Activated CD4-positive, alpha-beta memory T cell treated with anti-CD3 and anti-CD28 coated beads for 36 hours (primary cell): ENCODE data around the gene ENOX2. TPM values are rescaled to one million over a fixed set of nuclear protein-coding genes. Genes with fewer than 3 reads are reported as not detected.

Source experiments
- CTCF ChIA-PET: fragments of 350-600 bp; sonication (Branson Sonifier 250); formaldehyde crosslinking; loops from one replicate; lab custom pipeline; 2021; ENCODE audit warnings: antibody characterized with exemption, inconsistent platforms; lab: Charles Lee
- POLR2A ChIA-PET: fragments of 350-600 bp; sonication (Branson Sonifier 250); formaldehyde crosslinking; loops from one replicate; lab custom pipeline; 2021; ENCODE audit warnings: antibody characterized with exemption; lab: Charles Lee
- DNase-seq: peaks from one replicate; pipeline ENCODE4 v3.0.0-alpha.2; 2020
- H3K27ac Mint-ChIP-seq: one replicate; pipeline ENCODE4 v1.8.0; 2021; ENCODE audit warnings: mixed read lengths
- H3K27me3 Mint-ChIP-seq: one replicate; pipeline ENCODE4 v1.8.0; 2021; ENCODE audit warnings: mixed read lengths
- H3K36me3 Mint-ChIP-seq: one replicate; pipeline ENCODE4 v1.8.0; 2021; ENCODE audit warnings: mixed read lengths
- H3K4me1 Mint-ChIP-seq: one replicate; pipeline ENCODE4 v1.8.0; 2021; ENCODE audit warnings: low read depth, mixed read lengths
- H3K4me3 Mint-ChIP-seq: one replicate; pipeline ENCODE4 v1.8.0; 2021; ENCODE audit warnings: mild to moderate bottlenecking, mixed read lengths
- H3K9me3 Mint-ChIP-seq: one replicate; pipeline ENCODE4 v1.8.0; 2021; ENCODE audit warnings: mixed read lengths
- intact Hi-C: fragments of 100-400 bp; cut with micrococcal nuclease; formaldehyde crosslinking; loops from one replicate; pipeline ENCODE4 v1.15.1; 2023
- total RNA-seq, 2 experiments: library from RNA; stranded (reverse); gene quantifications; one replicate each; pipeline ENCODE4 v1.2.3, GENCODE V29; 2021

Gene ENOX2
- total RNA-seq, 2 experiments from 2014 or later = 12.3 to 13.3 TPM

DNA sequence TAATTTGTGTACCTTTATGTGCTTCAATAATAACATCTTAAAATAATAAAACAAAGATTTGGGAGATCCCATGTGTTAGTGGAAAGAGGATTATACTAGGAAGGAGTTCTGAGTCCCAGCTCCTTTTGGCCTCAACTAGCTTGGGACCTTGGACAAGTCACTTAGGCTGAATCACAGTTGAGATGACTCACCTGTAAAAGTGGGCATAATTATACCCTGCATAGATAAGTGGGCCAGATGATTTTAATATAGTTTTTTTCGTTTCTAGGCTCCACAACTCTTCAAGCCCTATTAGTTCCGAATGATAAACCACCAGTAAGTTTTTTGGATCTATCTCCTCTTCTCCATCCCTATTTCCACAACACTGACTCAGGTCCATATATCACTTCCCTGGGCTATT lies 131.8 kb downstream of the ENOX2 start:
- POLR2A ChIA-PET = no interaction called here
- H3K4me1 Mint-ChIP-seq = peaks cover 7% of the 10 kb centered on the region
- peaks cover 6% of the 10 kb centered on the region for H3K36me3 Mint-ChIP-seq
- no peak overlapping the region for H3K27ac Mint-ChIP-seq
- CTCF ChIA-PET = no interaction called here
- no peaks in the 10 kb centered on the region for H3K27me3 Mint-ChIP-seq
- no peak overlapping the region for H3K4me3 Mint-ChIP-seq
- DNase-seq = no peak
- intact Hi-C loops = loop anchor here (5.0 kb wide), 1 partner anchor 86 kb away; no protein-coding TSS in a partner anchor
- no peaks in the 10 kb centered on the region for H3K9me3 Mint-ChIP-seq

- Mint-ChIP-seq H3K27ac (no peak overlapping the region), H3K9me3 (no peaks in the 10 kb centered on the region), H3K4me3 (no peak overlapping the region), H3K27me3 (no peaks in the 10 kb centered on the region), H3K4me1 (peaks cover 7% of the 10 kb centered on the region), H3K36me3 (peaks cover 6% of the 10 kb centered on the region)
- POLR2A ChIA-PET = no interaction called here
- intact Hi-C loops = loop anchor here (5.0 kb wide), 1 partner anchor 87 kb away; no protein-coding TSS in a partner anchor
- DNase-seq = no peak
- CTCF ChIA-PET = no interaction called here
Observed at GRCh38 chrX:130770615-130771014, 132.4 kb downstream of the ENOX2 start.

DNA sequence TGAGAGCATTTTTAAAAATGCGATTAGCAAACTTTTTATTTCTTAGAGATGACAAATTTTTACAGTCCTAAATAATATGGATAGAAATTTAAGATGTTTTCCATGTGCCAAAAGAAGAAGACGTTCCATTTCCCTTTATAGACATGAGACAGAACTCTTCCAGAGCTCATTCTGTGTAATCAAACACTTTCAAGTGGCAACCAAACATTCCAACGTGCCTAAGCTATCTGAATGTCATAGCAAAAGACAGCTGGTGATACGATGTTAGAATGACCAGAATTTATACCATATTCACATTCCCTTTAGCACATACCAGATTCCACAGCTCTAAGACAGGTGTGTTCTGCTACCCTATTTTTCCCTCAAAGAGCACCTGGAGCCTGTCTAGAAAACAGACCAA lies 133.2 kb downstream of the ENOX2 start:
- no peak for DNase-seq
- CTCF ChIA-PET = interaction anchor here (0.7 kb wide), 1 partner anchor 1168 kb away, joined by 3 read pairs; no protein-coding TSS in a partner anchor
- peaks cover 7% of the 10 kb centered on the region for H3K4me1 Mint-ChIP-seq
- no peak overlapping the region for H3K27ac Mint-ChIP-seq
- H3K36me3 Mint-ChIP-seq = peaks cover 6% of the 10 kb centered on the region
- POLR2A ChIA-PET = no interaction called here
- no peak overlapping the region for H3K4me3 Mint-ChIP-seq
- no peaks in the 10 kb centered on the region for H3K27me3 Mint-ChIP-seq
- intact Hi-C loops = loop anchor here (5.0 kb wide), 1 partner anchor 87 kb away; no protein-coding TSS in a partner anchor
- H3K9me3 Mint-ChIP-seq = no peaks in the 10 kb centered on the region

GRCh38 chrX:130758072-130758471 lies 144.9 kb downstream of the ENOX2 start:
- Mint-ChIP-seq H3K4me1 (no peaks in the 10 kb centered on the region), H3K27ac (no peak overlapping the region), H3K4me3 (no peak overlapping the region), H3K36me3 (peaks cover 4% of the 10 kb centered on the region), H3K9me3 (peaks cover 2% of the 10 kb centered on the region), H3K27me3 (no peaks in the 10 kb centered on the region)
- CTCF ChIA-PET = interaction anchor here (1.6 kb wide), 1 partner anchor 11 kb away, joined by 3 read pairs; no protein-coding TSS in a partner anchor
- intact Hi-C loops = no loop called here
- POLR2A ChIA-PET = no interaction called here
- DNase-seq = no peak

DNA sequence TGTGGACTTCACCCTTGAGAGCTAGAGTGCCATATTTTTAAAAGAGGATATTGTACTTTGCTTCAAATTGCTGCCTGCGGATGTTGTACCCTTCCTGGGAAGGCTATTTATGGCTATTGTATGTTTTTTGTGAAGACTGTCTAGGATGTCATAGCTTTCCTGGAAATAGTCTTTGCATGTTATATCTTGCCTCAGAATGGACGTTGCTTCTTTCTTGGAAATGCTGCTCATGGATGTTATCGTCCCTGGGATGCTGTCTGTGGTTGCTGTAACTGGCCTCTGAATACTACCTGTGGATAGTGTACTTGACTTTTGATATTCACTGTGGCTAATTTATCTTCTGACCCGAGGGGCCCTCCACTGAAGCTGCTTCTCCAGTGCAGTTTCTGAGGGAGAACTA lies 146.8 kb downstream of the ENOX2 start:
- CTCF ChIA-PET = no interaction called here

DNA sequence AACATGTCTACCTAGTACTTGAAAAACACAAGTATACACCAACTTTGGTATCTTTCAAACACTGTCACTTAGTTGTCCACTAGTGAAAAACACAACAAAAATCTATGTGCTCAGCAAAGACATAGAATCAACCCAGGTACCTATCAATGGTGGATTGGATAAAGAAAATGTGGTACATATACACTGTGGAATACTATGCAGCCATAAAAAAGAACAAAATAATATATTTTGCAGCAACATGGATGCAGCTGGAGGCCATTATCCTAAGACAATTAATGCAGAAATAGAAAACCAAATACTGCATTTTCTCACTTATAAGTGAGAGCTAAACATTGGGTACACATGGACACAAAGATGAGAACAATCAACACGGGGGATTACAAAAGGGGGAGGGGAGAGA lies 148.7 kb downstream of the ENOX2 start:
- POLR2A ChIA-PET = no interaction called here
- H3K27me3 Mint-ChIP-seq = no peaks in the 10 kb centered on the region
- no peak for DNase-seq
- peaks cover 4% of the 10 kb centered on the region for H3K36me3 Mint-ChIP-seq
- no peaks in the 10 kb centered on the region for H3K4me1 Mint-ChIP-seq
- H3K27ac Mint-ChIP-seq = no peak overlapping the region
- CTCF ChIA-PET = no interaction called here
- intact Hi-C loops = no loop called here
- peaks cover 2% of the 10 kb centered on the region for H3K9me3 Mint-ChIP-seq
- H3K4me3 Mint-ChIP-seq = no peak overlapping the region

More for the DNA sequence above, 146.8 kb downstream of the ENOX2 start:
- H3K4me3 Mint-ChIP-seq = no peak overlapping the region
- no peaks in the 10 kb centered on the region for H3K4me1 Mint-ChIP-seq
- peaks cover 2% of the 10 kb centered on the region for H3K9me3 Mint-ChIP-seq
- DNase-seq = no peak
- peaks cover 4% of the 10 kb centered on the region for H3K36me3 Mint-ChIP-seq
- no peak overlapping the region for H3K27ac Mint-ChIP-seq
- POLR2A ChIA-PET = no interaction called here
- intact Hi-C loops = no loop called here
- H3K27me3 Mint-ChIP-seq = no peaks in the 10 kb centered on the region

DNA sequence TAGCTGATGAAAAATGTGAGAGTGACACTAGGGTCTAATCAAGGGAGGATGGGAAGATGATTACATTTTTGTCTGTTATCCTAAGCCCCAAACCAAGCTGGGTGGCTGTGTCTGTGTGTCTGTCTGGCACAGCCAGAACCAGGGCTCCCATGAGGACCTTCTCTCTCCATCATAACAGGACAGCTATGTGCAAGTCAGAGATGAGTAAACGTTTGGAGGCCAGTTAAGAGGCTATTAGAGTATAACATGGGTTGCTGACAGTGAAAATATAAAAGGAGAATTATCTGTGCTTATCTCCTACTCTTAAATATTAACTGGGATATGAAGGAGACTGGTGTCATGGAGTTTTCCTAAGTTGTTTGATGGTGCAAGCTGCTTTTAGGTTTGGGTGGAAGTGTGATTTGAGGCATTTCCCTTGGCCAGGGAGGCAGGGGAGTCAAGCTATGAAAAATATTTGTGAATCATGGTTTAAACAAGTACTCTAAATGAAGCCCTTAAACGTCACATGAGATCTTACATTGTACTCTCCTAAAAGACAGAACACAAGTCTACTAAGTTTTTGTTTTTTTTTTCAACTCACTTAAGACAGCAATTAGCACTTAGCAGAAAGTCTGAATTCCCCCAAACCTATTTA lies 156.2 kb downstream of the ENOX2 start:
- POLR2A ChIA-PET = no interaction called here
- Mint-ChIP-seq H3K36me3 (no peaks in the 10 kb centered on the region), H3K4me3 (no peak overlapping the region), H3K9me3 (no peaks in the 10 kb centered on the region), H3K4me1 (no peaks in the 10 kb centered on the region), H3K27ac (no peak overlapping the region), H3K27me3 (no peaks in the 10 kb centered on the region)
- intact Hi-C loops = no loop called here
- DNase-seq = no peak
- CTCF ChIA-PET = interaction anchor here (1.0 kb wide), 1 partner anchor 11 kb away, joined by 3 read pairs; no protein-coding TSS in a partner anchor

DNA sequence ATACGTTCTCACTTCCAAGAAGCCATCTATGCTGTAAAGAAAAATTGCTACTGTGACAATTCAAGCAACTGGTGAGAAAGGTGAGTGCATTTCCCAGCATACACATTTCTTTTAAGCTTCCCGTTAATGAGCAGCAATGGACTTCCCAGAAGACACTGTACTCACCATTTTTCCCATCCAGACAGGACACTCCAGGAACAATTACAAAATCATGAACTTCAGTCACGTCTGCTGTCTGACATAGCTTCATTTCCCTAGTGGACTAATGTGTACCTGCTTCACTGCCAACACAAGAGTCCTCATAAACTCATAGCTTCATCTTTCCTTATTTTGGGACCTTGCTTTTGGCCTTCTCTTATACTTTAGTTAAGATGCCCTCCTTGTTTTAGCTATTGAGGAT lies 156.9 kb downstream of the ENOX2 start:
- CTCF ChIA-PET = no interaction called here

DNA sequence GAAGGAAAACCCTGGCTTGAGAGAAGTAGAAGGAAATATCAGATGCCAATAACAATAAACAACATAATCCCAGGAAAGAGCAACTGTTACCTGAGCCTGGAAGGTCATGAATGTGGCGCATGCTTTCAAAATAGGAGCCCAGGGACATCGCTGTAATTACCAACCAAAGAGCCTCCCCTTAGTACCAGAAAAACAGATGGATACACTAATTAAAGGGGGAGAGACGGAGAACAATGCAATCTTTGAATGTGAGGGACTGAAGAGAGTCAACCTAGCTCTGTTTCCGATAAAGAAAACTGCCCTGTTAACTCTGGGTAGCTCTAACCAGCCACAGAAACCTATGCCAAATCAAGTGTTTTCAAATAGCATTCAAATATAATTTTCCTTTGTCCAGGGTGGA lies 161.4 kb downstream of the ENOX2 start:
- DNase-seq = no peak
- CTCF ChIA-PET = no interaction called here
- H3K27me3 Mint-ChIP-seq = no peaks in the 10 kb centered on the region
- POLR2A ChIA-PET = no interaction called here
- no peaks in the 10 kb centered on the region for H3K4me1 Mint-ChIP-seq
- H3K36me3 Mint-ChIP-seq = no peaks in the 10 kb centered on the region
- no peaks in the 10 kb centered on the region for H3K9me3 Mint-ChIP-seq
- no peak overlapping the region for H3K4me3 Mint-ChIP-seq
- H3K27ac Mint-ChIP-seq = no peak overlapping the region
- intact Hi-C loops = no loop called here

More for the DNA sequence above, 156.9 kb downstream of the ENOX2 start:
- Mint-ChIP-seq H3K9me3 (no peaks in the 10 kb centered on the region), H3K4me1 (no peaks in the 10 kb centered on the region), H3K27ac (no peak overlapping the region), H3K36me3 (no peaks in the 10 kb centered on the region), H3K27me3 (no peaks in the 10 kb centered on the region), H3K4me3 (no peak overlapping the region)
- POLR2A ChIA-PET = no interaction called here
- intact Hi-C loops = no loop called here
- no peak for DNase-seq

- no peak overlapping the region for H3K27ac Mint-ChIP-seq
- POLR2A ChIA-PET = no interaction called here
- no peaks in the 10 kb centered on the region for H3K36me3 Mint-ChIP-seq
- no peaks in the 10 kb centered on the region for H3K27me3 Mint-ChIP-seq
- no peaks in the 10 kb centered on the region for H3K9me3 Mint-ChIP-seq
- no peak for DNase-seq
- H3K4me3 Mint-ChIP-seq = no peak overlapping the region
- CTCF ChIA-PET = no interaction called here
- intact Hi-C loops = no loop called here
- no peaks in the 10 kb centered on the region for H3K4me1 Mint-ChIP-seq
Observed at GRCh38 chrX:130741151-130741550, 161.9 kb downstream of the ENOX2 start.

GRCh38 chrX:130738638-130739195 lies 164.3 kb downstream of the ENOX2 start:
- POLR2A ChIA-PET = no interaction called here
- Mint-ChIP-seq H3K9me3 (no peaks in the 10 kb centered on the region), H3K4me3 (no peak overlapping the region), H3K4me1 (no peaks in the 10 kb centered on the region), H3K27ac (no peak overlapping the region), H3K27me3 (no peaks in the 10 kb centered on the region), H3K36me3 (peaks cover 2% of the 10 kb centered on the region)
- no peak for DNase-seq
- intact Hi-C loops = no loop called here
- CTCF ChIA-PET = no interaction called here

DNA sequence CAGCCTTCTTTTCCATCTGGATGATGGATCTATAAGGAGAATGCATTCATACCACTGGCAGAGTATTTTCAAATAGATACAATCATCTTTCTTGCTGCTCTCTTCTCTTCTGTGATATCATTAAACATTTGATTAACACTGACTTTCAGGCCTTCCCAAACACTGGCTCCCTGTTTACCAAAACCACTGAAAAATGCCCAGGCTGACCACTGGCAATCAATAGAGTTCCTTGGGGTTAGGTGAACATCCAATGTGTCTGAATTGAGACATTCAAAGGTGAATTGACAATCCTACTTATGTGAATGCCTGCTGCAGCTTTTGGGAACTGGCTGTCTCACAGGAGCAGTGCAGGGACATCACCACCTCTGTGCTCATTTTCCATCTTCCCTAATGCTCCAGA lies 168.3 kb downstream of the ENOX2 start:
- POLR2A ChIA-PET = no interaction called here
- peaks cover 8% of the 10 kb centered on the region for H3K36me3 Mint-ChIP-seq
- no peaks in the 10 kb centered on the region for H3K4me1 Mint-ChIP-seq
- no peak overlapping the region for H3K27ac Mint-ChIP-seq
- intact Hi-C loops = no loop called here
- CTCF ChIA-PET = no interaction called here
- no peaks in the 10 kb centered on the region for H3K27me3 Mint-ChIP-seq
- no peak for DNase-seq
- H3K4me3 Mint-ChIP-seq = no peak overlapping the region
- peaks cover 16% of the 10 kb centered on the region for H3K9me3 Mint-ChIP-seq

- no peaks in the 10 kb centered on the region for H3K4me1 Mint-ChIP-seq
- POLR2A ChIA-PET = no interaction called here
- no peaks in the 10 kb centered on the region for H3K27me3 Mint-ChIP-seq
- no peak for DNase-seq
- peaks cover 32% of the 10 kb centered on the region for H3K9me3 Mint-ChIP-seq
- CTCF ChIA-PET = no interaction called here
- peaks cover 26% of the 10 kb centered on the region for H3K36me3 Mint-ChIP-seq
- no peak overlapping the region for H3K27ac Mint-ChIP-seq
- intact Hi-C loops = no loop called here
- no peak overlapping the region for H3K4me3 Mint-ChIP-seq
Observed at GRCh38 chrX:130728208-130728607, 174.8 kb downstream of the ENOX2 start.
